ENCODE measurements around the gene ALG14. TPM values are rescaled to one million over a fixed set of nuclear protein-coding genes. Genes with fewer than 3 reads are reported as not detected.
"Not testable (repeated sequence)": the region's sequence is repeated elsewhere in the genome, so short reads cannot be mapped to it uniquely, and the experiment has no call there.

Gene ALG14
- total RNA-seq, 3 donors from 2014 or later = 1.2 to 1.6 (median 1.4) TPM

GRCh38 chr1:95095833-95096217, 23.1 kb upstream of the ALG14 start:
- intact Hi-C loops (cut with DNase I; ENCODE audit: low total_unique reads) = no loop called here
- Histone ChIP-seq H3K36me3 (no peaks in the 10 kb centered on the region), H3K9me3 (no peaks in the 10 kb centered on the region), H3K4me3 (no peak overlapping the region), H3K4me1 (no peaks in the 10 kb centered on the region), H3K27me3 (no peaks in the 10 kb centered on the region), H3K27ac (no peak overlapping the region)
- DNase-seq (ENCODE audit: low spot score in 2 of 2) = no peak
- TF ChIP-seq POLR2A (IDR thresholded peaks at IDR 0.05) = no peak
- TF ChIP-seq POLR2AphosphoS5 (IDR thresholded peaks at IDR 0.05) = no peak
- TF ChIP-seq CTCF (IDR thresholded peaks at IDR 0.05) = no peak

- no peaks in the 10 kb centered on the region for H3K36me3 ChIP-seq
- H3K4me1 ChIP-seq = no peaks in the 10 kb centered on the region
- DNase-seq (ENCODE audit: low spot score in 2 of 2) = no peak
- TF ChIP-seq POLR2AphosphoS5 (IDR thresholded peaks at IDR 0.05) (no peak), CTCF (IDR thresholded peaks at IDR 0.05) (no peak), POLR2A (IDR thresholded peaks at IDR 0.05) (no peak)
- peaks cover 0 to 6% of the 10 kb centered on the region in 2 donors for H3K9me3 ChIP-seq
- no peak overlapping the region for H3K4me3 ChIP-seq
- H3K27ac ChIP-seq = no peak overlapping the region
- H3K27me3 ChIP-seq = no peaks in the 10 kb centered on the region
- intact Hi-C loops (cut with DNase I; ENCODE audit: low total_unique reads) = no loop called here
These were observed 22.2 kb upstream of the ALG14 start for GRCh38 chr1:95094923-95095322.

- TF ChIP-seq POLR2A (IDR thresholded peaks at IDR 0.05) (no peak), POLR2AphosphoS5 (IDR thresholded peaks at IDR 0.05) (no peak), CTCF (IDR thresholded peaks at IDR 0.05) (no peak)
- Histone ChIP-seq H3K4me3 (no peak overlapping the region), H3K9me3 (peaks cover 0 to 9% of the 10 kb centered on the region in 2 donors), H3K27ac (no peak overlapping the region), H3K27me3 (no peaks in the 10 kb centered on the region), H3K4me1 (no peaks in the 10 kb centered on the region), H3K36me3 (no peaks in the 10 kb centered on the region)
- DNase-seq (ENCODE audit: low spot score in 2 of 2) = no peak
- intact Hi-C loops (cut with DNase I; ENCODE audit: low total_unique reads) = no loop called here
These were observed 20.5 kb upstream of the ALG14 start for GRCh38 chr1:95093296-95093695.

GRCh38 chr1:95092891-95093290, 20.1 kb upstream of the ALG14 start:
- intact Hi-C loops (cut with DNase I; ENCODE audit: low total_unique reads); H3K4me1 ChIP-seq: not testable (repeated sequence)

GRCh38 chr1:95091290-95091689, 18.5 kb upstream of the ALG14 start:
- intact Hi-C loops (cut with DNase I; ENCODE audit: low total_unique reads); H3K4me3 ChIP-seq; H3K36me3 ChIP-seq; H3K4me1 ChIP-seq; H3K27ac ChIP-seq; H3K27me3 ChIP-seq; DNase-seq (ENCODE audit: low spot score in 2 of 2); H3K9me3 ChIP-seq: not testable (repeated sequence)

More at GRCh38 chr1:95092891-95093290, 20.1 kb upstream of the ALG14 start:
- H3K9me3 ChIP-seq; H3K27me3 ChIP-seq; H3K27ac ChIP-seq; H3K36me3 ChIP-seq; H3K4me3 ChIP-seq; DNase-seq (ENCODE audit: low spot score in 2 of 2): not testable (repeated sequence)

- Histone ChIP-seq H3K4me3 (no peak overlapping the region), H3K9me3 (peaks cover 0 to 9% of the 10 kb centered on the region in 2 donors), H3K27ac (no peak overlapping the region), H3K4me1 (no peaks in the 10 kb centered on the region), H3K27me3 (no peaks in the 10 kb centered on the region), H3K36me3 (no peaks in the 10 kb centered on the region)
- no peak for DNase-seq (ENCODE audit: low spot score in 2 of 2)
- intact Hi-C loops (cut with DNase I; ENCODE audit: low total_unique reads) = no loop called here
- TF ChIP-seq CTCF (IDR thresholded peaks at IDR 0.05) = no peak
- TF ChIP-seq POLR2A (IDR thresholded peaks at IDR 0.05) = no peak
These were observed 17.0 kb upstream of the ALG14 start for GRCh38 chr1:95089650-95090287.
